ENCODE data around the gene C17orf100.
"Not testable (repeated sequence)": the region's sequence is repeated elsewhere in the genome, so short reads cannot be mapped to it uniquely, and the experiment has no call there.

GRCh38 chr17:6655732-6656361 is 4.3 kb downstream of the C17orf100 start:
- TF ChIP-seq CTCF (conservative IDR thresholded peaks at IDR 0.05; ENCODE audit: low read length); EZH2phosphoT487 (IDR thresholded peaks at IDR 0.05; ENCODE audit: borderline replicate concordance, low read depth, low read length): not testable (repeated sequence)
